GM12891 (cell line): Measurements from ENCODE around the gene RSPH1.

Source experiments
- DNase-seq: peaks from one replicate; pipeline ENCODE4 v3.0.0; 2011; ENCODE audit warnings: low spot score; ENCODE audit not compliant: insufficient read length
- FAIRE-seq: peaks from 2 replicates; lab custom pipeline; 2011; peaks lifted over from hg19 to GRCh38; lab: Jason Lieb, UNC
- PAX5 ChIP-seq: IDR thresholded peaks from 2 replicates; pipeline ENCODE4 v1.6.1; 2011; ENCODE audit warnings: low read length, moderate library complexity, mild to moderate bottlenecking; ENCODE audit not compliant: insufficient read depth, severe bottlenecking
- POLR2A ChIP-seq: IDR thresholded peaks from 2 replicates; pipeline ENCODE4 v1.6.1; 2011; ENCODE audit warnings: low read depth, low read length, control low read depth
- POLR2AphosphoS5 ChIP-seq: IDR thresholded peaks from 2 replicates; pipeline ENCODE4 v1.6.1; 2011; ENCODE audit warnings: low read depth, low read length, control low read depth
- POU2F2 ChIP-seq: IDR thresholded peaks from 2 replicates; pipeline ENCODE4 v1.6.1; 2011; ENCODE audit warnings: low read depth, mild to moderate bottlenecking, control low read depth, low read length, moderate library complexity
- SPI1 ChIP-seq: IDR thresholded peaks from 2 replicates; pipeline ENCODE4 v1.6.1; 2011; ENCODE audit warnings: low read depth, low read length, control low read depth
- TAF1 ChIP-seq: IDR thresholded peaks from 2 replicates; pipeline ENCODE4 v1.6.1; 2011; ENCODE audit warnings: low read depth, low read length, control low read depth

Gene RSPH1

DNA sequence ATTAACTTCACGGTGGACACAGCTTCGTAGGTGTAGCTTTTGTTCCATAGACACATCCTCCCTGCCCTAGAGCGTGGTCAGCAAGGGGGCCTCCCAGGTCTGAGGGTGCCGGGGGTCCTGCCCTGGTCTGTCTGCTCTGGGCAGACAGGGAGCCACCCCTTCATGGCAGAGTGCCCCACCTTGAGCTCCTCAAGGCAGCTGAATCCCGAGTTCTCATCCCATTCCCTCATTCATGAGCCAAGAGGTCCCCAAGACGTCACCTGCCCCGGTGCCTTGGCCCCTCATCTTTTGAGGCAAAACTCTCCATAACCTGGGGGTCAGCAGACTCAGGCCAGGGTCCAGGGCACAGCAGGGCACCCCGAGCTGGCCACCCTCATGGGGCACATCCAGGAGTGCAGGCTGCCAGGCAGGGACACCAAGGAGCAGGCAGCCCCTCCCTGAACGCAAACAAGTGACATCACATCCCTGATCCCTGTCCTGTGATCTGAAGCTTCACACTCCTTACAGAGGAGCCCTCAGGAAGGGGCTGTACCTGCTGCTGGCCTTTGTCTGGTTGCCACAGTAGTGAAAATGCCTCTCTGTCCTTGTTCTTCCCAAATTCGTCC lies 69.0 kb downstream of the RSPH1 start:
- FAIRE-seq (no peak), DNase-seq (no peak)
- no peak for TF ChIP-seq TAF1
- TF ChIP-seq POLR2AphosphoS5, result no peak
- no peak for TF ChIP-seq POLR2A
- TF ChIP-seq PAX5, result no peak
- TF ChIP-seq POU2F2, result no peak

DNA sequence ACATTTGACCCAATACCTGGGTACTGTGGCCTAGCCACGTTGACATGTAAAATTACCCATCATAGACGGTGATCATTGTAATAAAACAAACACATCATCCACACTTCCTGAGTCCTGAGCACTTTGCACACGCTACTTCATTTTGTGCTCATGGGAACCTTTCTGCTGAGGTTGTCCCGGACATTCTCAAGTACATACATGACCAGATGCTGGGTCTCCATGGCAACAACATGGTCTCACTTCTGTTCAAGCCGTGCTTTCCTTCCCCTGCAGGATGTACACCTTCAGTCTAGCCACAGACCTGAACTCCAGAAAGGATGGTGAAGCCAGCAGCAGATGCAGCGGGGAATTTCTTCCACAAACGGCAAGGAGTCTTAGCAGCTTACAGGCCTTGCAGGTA lies 69.6 kb downstream of the RSPH1 start:
- DNase-seq (no peak), FAIRE-seq (peak; percentile 89)
- TF ChIP-seq SPI1, result peak; percentile 29; the same call in 1 of the 2 replicates
- TF ChIP-seq PAX5, result no peak

DNA sequence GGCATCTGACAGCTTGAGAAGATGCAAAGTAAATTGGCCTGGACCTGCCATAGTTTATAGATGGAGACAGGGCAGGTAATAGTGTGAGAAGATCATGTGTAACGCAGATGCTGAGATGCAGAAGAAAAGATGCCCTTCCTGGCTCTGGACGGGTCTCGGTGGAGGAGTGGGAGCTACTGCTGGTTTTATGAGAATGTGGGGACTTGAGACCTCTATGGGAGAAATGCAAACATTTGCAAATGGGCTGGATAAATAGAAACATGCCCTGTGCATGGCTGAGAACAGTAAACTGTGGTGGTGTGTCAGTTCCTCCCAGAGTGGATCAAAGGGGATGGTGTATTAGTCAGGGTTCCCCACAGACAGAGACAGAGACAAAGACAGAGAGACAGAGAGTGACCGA lies 70.4 kb downstream of the RSPH1 start:
- FAIRE-seq (no peak), DNase-seq (no peak)
- peak; percentile 81 for TF ChIP-seq SPI1
- TF ChIP-seq POU2F2, result peak; percentile 43; the same call in 1 of the 2 replicates
- no peak for TF ChIP-seq PAX5
- TF ChIP-seq POLR2A, result 0 out of 2 replicates have a peak, but pooled peaks have one; percentile 8
- no peak for TF ChIP-seq TAF1
- TF ChIP-seq POLR2AphosphoS5, result no peak

DNA sequence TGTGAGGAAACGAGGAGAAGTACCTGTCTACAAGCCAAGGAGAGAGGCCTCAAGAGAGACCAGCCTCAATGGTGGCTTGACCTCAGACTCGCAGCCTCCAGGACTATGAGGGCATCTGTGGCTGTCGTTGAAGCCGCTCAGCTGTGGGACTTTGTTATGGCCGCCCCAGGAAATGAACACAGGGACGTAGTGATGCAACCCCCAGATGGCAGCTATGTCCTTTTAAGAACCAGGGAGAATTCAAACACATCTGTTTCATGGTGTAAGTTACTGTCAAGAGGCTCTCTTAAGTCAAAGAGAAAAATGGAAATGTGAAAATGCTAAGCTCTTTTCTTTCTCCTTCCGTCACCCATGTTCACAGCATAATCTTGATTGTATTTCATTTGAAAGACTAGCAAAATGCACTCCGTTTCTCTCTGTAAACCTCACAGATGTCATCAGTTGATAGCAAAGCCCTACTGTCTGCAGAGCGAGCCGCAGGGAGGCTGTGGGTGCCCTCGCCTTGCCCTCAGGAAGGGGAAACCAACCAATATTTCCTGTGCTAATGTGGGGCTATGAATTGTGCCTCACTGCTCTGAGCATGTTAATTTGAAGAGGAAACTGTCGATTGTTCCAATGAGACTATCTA lies 71.0 kb downstream of the RSPH1 start:
- DNase-seq (no peak), FAIRE-seq (peak; percentile 91)
- TF ChIP-seq POU2F2, result 0 out of 2 replicates have a peak, but pooled peaks have one; percentile 6
- no peak for TF ChIP-seq TAF1
- no peak for TF ChIP-seq POLR2AphosphoS5
- no peak for TF ChIP-seq PAX5
- peak; percentile 55; the same call in 1 of the 2 replicates for TF ChIP-seq POLR2A

DNA sequence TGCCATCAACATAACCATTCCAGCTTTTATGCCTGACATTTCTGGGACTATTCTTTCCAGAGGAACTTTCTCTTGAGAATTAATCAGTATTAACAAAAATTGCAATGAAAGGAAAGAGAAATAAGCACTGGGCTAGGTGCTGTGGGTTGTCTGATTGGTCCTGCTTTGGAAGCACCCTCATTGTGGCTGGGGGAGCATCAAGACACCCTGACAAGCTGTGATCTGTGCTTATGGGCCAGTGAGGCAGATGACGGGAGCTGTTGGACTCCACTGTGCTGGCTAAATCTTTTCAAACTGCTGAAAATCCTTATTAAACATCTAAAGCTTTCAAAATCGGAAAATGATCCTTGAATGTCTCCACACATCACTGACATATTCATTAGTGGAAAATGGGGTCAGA lies 72.3 kb downstream of the RSPH1 start:
- no peak for TF ChIP-seq POLR2A
- no peak for TF ChIP-seq PAX5
- TF ChIP-seq SPI1, result no peak
- TF ChIP-seq POU2F2, result no peak
- no peak for TF ChIP-seq TAF1
- TF ChIP-seq POLR2AphosphoS5, result no peak
- FAIRE-seq, result no peak
- no peak for DNase-seq

DNA sequence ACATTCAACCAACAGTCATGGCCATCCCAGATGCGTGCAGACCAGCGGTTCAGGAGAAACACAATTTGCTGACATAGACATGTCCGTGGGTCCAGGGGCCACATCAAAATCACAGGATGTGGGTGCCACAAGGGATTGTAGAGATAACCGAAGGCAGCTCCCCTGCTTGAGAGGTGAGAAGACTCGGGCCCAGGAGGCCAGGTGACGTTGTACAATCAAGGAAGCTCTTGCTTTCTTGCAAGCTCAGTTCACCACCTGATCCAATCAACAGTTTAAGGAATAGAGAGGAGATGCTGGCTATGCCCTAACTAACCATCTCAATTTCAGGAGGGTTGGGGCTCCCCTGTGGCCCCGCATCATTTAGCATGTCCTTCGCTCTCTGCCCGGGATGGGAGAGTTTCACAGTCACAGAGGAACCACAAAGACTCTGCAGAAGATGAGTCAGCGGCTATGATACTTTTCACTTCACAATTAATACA lies 72.8 kb downstream of the RSPH1 start:
- FAIRE-seq (peak; percentile 92), DNase-seq (no peak)
- TF ChIP-seq TAF1 (peak; percentile 16; the same call in 1 of the 2 replicates), SPI1 (no peak), POU2F2 (peak; percentile 53; the same call in 1 of the 2 replicates)
